Endothelial cell (in vitro differentiated cells): ENCODE results near the gene TDP1. TPM values are rescaled to one million over a fixed set of nuclear protein-coding genes. Genes with fewer than 3 reads are reported as not detected.

ENCODE experiments used
- DNase-seq: peaks from one replicate; pipeline ENCODE4 v3.0.0; 2021; ENCODE audit warnings: low spot score
- H3K27ac Mint-ChIP-seq: one replicate; pipeline ENCODE4 v1.8.0; 2021; ENCODE audit warnings: mixed read lengths, inconsistent platforms; ENCODE audit not compliant: unreplicated experiment
- H3K27me3 Mint-ChIP-seq: one replicate; pipeline ENCODE4 v1.8.0; 2021; ENCODE audit warnings: mild to moderate bottlenecking, moderate library complexity, mixed read lengths, inconsistent platforms; ENCODE audit not compliant: unreplicated experiment
- H3K36me3 Mint-ChIP-seq: one replicate; pipeline ENCODE4 v1.8.0; 2021; ENCODE audit warnings: mild to moderate bottlenecking, low read depth, mixed read lengths, inconsistent platforms; ENCODE audit not compliant: unreplicated experiment
- H3K4me1 Mint-ChIP-seq: one replicate; pipeline ENCODE4 v1.8.0; 2021; ENCODE audit warnings: mild to moderate bottlenecking, mixed read lengths, inconsistent platforms; ENCODE audit not compliant: unreplicated experiment
- H3K4me3 Mint-ChIP-seq: one replicate; pipeline ENCODE4 v1.8.0; 2021; ENCODE audit warnings: mild to moderate bottlenecking, mixed read lengths, inconsistent platforms; ENCODE audit not compliant: unreplicated experiment
- H3K9me3 Mint-ChIP-seq: one replicate; pipeline ENCODE4 v1.8.0; 2021; ENCODE audit warnings: mixed read lengths, inconsistent platforms; ENCODE audit not compliant: unreplicated experiment
- total RNA-seq: library from RNA; stranded (reverse); fragmentation: NEBNext Ultra II Directional; extraction: Animal tissue kit (Norgen Biotek cat#: 25700); gene quantifications from one replicate; pipeline ENCODE4 v1.2.1, GENCODE V29; 2021; ENCODE audit not compliant: unreplicated experiment
- TF ChIP-seq, protein P1 (sequence below): fragments of 200-600 bp; sonication (generic); IDR thresholded peaks from one replicate; pipeline ENCODE4 v1.5.0; 2021; ENCODE audit warnings: antibody characterized with exemption; ENCODE audit not compliant: unreplicated experiment

The TDP1 gene
- total RNA-seq, 1 donor from 2014 or later, result 34.9 TPM

- Mint-ChIP-seq H3K4me3 (no peak overlapping the region), H3K4me1 (peaks cover 6% of the 10 kb centered on the region), H3K36me3 (peaks cover 16% of the 10 kb centered on the region), H3K9me3 (no peaks in the 10 kb centered on the region), H3K27ac (no peak overlapping the region), H3K27me3 (no peaks in the 10 kb centered on the region)
- DNase-seq, result no peak
- TF ChIP-seq, protein P1, sequence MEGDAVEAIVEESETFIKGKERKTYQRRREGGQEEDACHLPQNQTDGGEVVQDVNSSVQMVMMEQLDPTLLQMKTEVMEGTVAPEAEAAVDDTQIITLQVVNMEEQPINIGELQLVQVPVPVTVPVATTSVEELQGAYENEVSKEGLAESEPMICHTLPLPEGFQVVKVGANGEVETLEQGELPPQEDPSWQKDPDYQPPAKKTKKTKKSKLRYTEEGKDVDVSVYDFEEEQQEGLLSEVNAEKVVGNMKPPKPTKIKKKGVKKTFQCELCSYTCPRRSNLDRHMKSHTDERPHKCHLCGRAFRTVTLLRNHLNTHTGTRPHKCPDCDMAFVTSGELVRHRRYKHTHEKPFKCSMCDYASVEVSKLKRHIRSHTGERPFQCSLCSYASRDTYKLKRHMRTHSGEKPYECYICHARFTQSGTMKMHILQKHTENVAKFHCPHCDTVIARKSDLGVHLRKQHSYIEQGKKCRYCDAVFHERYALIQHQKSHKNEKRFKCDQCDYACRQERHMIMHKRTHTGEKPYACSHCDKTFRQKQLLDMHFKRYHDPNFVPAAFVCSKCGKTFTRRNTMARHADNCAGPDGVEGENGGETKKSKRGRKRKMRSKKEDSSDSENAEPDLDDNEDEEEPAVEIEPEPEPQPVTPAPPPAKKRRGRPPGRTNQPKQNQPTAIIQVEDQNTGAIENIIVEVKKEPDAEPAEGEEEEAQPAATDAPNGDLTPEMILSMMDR, result no peak
Observed at GRCh38 chr14:89992273-89992672, 36.5 kb downstream of the TDP1 start.

- no peaks in the 10 kb centered on the region for H3K4me1 Mint-ChIP-seq
- H3K9me3 Mint-ChIP-seq, result no peaks in the 10 kb centered on the region
- no peak for DNase-seq
- no peaks in the 10 kb centered on the region for H3K27me3 Mint-ChIP-seq
- TF ChIP-seq, protein P1, result no peak
- no peak overlapping the region for H3K4me3 Mint-ChIP-seq
- peaks cover 16% of the 10 kb centered on the region for H3K36me3 Mint-ChIP-seq
- no peak overlapping the region for H3K27ac Mint-ChIP-seq
Observed at GRCh38 chr14:89996963-89997362, 41.2 kb downstream of the TDP1 start.

- H3K4me1 Mint-ChIP-seq, result no peaks in the 10 kb centered on the region
- H3K4me3 Mint-ChIP-seq, result no peak overlapping the region
- TF ChIP-seq, protein P1, result no peak
- no peaks in the 10 kb centered on the region for H3K36me3 Mint-ChIP-seq
- H3K27ac Mint-ChIP-seq, result no peak overlapping the region
- no peaks in the 10 kb centered on the region for H3K9me3 Mint-ChIP-seq
- no peak for DNase-seq
- H3K27me3 Mint-ChIP-seq, result no peaks in the 10 kb centered on the region
Observed at GRCh38 chr14:90000935-90001334, 45.2 kb downstream of the TDP1 start.

GRCh38 chr14:90003526-90004307 is 48.0 kb downstream of the TDP1 start:
- H3K27ac Mint-ChIP-seq, result no peak overlapping the region
- TF ChIP-seq, protein P1, result no peak
- no peak overlapping the region for H3K4me3 Mint-ChIP-seq
- H3K4me1 Mint-ChIP-seq, result no peaks in the 10 kb centered on the region
- H3K9me3 Mint-ChIP-seq, result no peaks in the 10 kb centered on the region
- no peak for DNase-seq
- H3K36me3 Mint-ChIP-seq, result no peaks in the 10 kb centered on the region
- no peaks in the 10 kb centered on the region for H3K27me3 Mint-ChIP-seq

- Mint-ChIP-seq H3K27me3 (no peaks in the 10 kb centered on the region), H3K27ac (no peak overlapping the region), H3K36me3 (peaks cover 4% of the 10 kb centered on the region), H3K9me3 (no peaks in the 10 kb centered on the region), H3K4me1 (peaks cover 3% of the 10 kb centered on the region), H3K4me3 (no peak overlapping the region)
- DNase-seq, result no peak
- TF ChIP-seq, protein P1, result no peak
Observed at GRCh38 chr14:90005441-90005840, 49.7 kb downstream of the TDP1 start.
